HG03025 (cell line): ENCODE results near the gene TCEA3.
"Not testable (repeated sequence)": the region's sequence is repeated elsewhere in the genome, so short reads cannot be mapped to it uniquely, and the experiment has no call there.

Experiments used
- ATAC-seq: cut with Tn5 transposase; IDR thresholded peaks from one replicate; pipeline ENCODE4 v1.9.1; 2021; ENCODE audit warnings: mild to moderate bottlenecking, moderate library complexity; ENCODE audit not compliant: unreplicated experiment, low FRiP score

Gene TCEA3

DNA sequence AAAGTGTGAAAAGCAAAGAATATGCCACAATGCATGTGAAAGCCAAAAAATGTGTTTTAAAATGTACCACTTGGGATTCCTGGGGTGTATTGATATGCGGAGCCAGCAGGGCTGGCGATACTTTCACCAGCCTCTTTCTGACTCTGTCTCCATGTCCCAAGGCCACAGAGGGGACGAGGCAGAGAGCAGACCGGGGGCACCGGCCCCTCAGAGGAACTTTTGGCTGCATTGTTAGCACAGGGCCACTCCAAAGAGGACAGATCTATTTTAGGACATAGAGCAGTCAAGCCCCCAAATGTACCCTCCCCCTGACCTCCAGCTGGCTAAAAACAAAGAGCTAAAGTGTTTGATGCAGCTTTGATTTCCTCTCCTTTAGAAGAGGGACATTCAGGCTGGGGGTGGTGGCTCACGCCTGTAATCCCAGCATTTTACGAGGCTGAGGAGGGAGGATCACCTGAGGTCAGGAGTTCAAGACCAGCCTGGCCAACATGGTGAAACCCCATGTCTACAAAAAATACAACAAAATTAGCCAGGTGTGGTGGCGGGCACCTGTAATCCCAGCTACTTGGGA, 29.3 kb downstream of the TCEA3 start:
- no peak for ATAC-seq

DNA sequence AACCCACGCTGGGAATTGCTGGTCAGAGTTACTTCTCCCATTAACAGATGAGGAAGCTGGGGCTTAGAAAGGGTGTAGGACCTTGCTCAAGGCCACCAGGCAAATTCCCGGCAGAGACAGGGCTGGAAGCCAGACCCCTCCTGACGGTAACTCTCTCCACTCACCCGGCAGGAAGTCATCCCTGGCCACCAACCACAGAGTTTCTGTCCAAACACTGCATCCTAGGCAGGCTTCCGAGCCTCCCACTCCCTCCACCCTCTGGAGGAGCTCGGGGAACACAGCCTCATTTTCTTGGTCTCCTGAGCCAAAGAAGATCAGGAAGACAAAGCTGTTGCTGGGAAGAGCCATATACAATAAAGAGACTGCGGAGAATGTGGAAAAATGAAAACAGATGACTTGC, 29.9 kb downstream of the TCEA3 start:
- no peak for ATAC-seq

DNA sequence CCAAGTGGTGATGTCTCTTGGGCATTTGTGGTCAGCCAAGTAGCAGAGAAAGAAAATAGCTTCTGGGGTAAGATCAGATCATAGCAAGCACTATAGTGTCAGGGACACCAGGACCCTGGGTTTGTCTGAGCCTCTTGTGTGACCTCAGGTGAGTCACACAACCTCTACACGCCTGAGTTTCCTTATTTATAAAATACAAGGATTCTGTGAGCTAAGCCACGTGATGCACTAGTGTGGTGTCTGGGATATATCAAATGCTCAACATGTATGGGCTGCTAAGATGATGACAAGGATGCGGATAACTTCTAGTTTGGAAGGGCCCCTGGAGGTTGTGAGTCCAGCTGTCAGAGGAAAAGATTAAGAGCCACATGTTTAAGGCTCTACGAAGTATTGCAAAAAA, 30.4 kb downstream of the TCEA3 start:
- no peak for ATAC-seq

DNA sequence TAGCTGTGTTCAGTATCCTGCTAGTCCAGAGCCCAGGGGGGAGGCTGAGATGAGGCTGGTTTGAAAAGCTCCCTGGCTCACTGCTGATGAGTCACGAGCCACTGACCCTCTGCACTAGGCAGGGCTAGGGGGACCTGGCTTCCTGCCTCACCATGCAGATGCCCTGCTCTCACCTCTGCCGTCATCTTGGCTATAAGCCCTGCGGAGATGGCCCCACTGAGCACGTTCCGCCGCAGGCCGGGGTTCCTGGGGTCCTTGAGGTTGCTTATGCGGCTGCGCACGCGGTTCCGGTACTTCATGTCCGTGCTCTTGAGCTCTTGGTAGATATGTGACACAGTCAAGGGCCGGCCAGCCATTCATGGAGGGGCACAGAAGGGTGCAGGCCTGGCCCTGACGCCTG, 30.8 kb downstream of the TCEA3 start:
- ATAC-seq: no peak

DNA sequence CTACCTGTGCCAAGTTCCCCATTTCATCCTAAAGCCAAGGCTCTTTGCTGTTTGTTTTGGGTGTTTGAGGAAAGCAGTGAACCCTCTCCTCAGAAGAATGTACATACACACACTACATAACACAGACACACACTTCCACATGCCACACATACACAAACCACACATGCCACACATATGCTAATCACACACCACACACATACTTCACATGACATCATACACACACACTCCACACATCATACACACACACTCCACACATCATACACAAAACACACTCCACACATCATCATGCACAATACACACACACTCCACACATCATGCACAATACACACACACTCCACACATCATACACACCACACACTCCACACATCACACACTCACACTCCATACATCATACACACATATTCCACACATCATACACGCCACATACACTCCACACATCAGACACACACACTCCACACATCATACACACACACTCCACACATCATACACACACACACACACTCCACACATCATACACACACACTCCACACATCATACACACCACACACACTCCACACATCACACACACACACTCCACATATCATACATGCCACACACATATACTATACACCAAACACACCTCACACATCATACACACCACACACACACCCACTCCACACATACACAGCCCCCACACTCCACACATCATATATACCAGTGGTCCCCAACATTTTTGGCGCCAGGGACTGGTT, 32.3 kb downstream of the TCEA3 start:
- ATAC-seq: no peak

DNA sequence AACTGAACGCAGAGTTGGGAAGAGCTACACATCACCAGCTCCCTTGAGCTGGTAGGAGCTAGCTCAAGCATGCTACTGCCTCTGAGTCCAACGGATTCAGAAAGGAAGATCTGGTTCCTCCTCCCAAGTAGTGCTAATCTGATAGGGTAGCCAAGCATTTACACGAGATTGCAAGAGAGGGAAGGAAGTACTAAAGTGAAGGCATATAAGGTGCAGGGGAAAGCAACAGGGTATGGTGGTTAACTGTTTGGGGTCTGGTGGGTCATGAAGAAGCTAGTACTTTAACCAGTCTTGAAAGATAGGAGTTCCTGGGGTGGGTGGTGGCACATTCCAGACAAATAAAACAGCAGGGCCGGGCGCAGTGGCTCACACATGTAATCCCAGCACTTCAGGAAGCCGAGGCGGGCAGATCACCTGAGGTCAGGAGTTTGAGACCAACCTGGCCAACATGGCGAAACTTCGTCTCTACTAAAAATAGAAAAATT, 34.7 kb downstream of the TCEA3 start:
- ATAC-seq: no peak

DNA sequence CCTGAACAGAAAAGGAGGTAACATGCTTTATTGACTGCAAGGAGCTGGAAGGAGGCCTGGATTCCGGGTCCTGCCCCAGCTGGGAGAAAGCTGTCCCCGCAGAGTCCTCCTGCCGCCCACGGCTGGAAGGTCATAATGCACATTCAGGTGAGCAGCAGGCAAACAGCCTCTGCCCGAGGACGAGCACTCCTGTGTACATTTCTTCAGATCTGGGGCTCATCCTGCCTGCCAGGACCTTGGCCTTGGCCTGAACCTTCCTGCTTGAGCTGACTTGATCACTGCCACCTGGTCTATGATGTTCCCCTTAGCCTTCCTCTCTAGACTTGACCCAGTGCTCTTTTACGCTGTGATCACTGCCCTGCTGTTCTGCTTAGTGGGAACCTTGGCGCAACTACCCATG, 37.1 kb downstream of the TCEA3 start:
- ATAC-seq: no peak

DNA sequence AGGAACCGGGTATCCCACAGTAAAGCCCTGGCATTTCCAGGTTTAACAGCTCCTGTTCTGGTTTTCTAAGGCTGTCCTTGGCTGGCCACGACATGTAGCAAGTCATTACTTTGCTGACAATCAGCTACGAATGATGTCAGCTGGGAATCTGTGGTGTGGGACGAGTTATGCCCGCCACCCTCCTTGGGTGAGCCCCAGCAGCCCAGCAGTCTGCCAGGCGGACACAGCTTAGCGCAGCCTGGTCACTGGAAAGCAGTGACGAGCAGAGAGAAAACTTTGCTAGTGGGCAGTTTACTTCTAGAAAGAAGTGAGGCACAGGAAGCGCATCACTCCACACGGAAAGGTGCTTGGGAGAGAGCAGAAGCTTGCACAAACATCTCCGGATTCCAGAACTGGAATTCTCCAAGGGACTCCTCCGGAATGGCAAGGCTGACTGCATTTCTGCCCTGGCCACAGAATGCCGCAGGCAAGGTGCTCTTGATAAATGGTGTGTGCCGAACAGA, 39.4 kb downstream of the TCEA3 start:
- ATAC-seq: no peak

DNA sequence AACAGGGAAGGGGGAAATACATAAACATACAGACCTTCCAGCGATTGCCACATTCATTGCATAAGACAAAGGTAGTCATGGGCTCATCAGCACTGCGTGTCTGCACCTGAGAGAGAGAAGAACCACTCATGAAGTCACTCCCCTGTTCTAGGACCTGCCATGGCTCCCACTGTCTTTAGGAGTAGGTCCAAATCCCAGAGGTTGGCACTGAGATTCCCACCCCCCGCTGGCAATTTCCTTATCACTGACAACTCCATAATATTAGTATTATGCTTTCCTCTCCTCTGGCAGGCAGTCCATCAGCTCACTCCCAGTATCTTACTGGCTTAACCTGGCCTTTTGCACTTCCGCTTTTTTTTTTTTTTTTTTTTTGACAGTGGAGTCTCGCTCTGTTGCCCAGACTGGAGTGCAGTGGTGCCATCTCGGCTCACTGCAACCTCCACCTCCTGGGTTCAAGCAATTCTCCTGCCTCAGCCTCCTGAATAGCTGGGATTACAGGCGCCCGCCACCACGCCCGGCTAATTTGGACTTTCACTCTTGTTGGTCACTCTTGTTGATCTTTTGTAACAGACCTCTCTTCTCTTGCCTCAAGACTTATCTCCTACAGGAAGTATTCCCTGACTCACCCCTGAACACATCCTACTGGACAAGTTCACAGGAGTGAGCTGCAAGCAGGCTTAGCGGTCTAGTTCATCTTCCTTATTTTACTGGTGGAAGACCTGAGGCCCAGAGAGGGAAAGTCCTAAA, 40.1 kb downstream of the TCEA3 start:
- no peak for ATAC-seq

DNA sequence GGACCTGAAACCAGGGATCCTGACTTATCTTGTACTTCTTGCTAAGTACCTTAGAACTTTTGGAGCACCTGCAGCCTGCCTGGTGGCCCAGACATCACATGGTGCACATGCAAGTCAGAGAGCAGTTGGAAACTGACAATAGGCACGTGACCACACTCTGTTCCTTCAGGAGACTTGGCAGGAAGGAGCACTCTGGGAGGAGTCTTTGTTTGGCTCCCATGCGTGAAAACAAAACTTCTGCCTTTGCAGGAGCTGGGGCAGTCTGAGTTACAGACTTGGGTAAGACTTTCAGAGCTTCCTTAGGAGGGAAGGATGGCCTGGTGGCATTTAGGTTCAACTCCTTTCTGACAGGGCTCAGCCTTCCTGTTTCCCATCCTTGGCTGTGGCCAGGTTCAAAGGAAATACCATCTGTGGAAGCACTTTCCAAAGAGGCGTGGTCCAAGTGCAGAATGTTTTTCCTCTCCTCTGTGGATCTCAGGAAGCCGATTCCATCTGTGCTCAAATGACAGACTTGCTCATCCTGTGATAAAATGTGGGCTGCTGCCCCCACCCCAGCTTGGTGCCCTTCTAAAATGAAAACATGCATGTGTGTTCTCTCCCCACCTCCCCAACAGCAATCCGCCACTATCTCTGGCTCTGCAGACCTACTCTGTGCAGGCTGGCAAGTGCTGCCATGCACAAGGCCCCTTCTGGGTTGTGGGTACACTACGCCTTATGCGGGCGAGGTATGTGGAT, 40.8 kb downstream of the TCEA3 start:
- no peak for ATAC-seq

DNA sequence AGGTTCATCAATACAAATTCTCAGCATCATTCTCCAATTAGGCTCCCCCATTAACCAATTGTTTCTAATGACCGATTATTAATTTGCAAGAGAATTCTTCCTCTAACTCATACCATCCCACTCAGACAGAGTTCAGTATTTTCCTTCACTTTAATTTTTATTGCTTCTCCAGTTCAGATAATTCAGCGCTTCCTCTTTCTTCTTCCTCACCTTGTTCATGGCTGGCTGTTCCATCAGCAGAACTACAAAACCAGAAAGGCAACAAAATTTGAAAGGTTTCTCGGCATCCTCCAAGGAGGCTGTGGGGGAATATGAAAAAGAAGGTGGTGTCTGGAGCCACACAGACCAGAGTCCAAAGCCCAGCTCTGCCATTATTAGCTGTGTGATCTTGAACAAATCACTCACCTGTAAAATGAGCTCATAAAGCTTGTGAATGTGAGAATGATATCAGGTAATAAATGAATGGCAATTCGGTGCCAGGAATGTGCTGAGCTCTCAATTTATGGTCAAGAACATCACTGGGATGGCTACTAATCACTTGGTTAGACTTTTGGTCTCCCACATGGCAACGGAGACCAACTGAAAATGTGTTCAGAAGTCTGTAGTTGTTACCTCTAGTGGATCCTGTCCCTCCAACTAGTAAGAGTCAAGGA, 43.2 kb downstream of the TCEA3 start:
- no peak for ATAC-seq

DNA sequence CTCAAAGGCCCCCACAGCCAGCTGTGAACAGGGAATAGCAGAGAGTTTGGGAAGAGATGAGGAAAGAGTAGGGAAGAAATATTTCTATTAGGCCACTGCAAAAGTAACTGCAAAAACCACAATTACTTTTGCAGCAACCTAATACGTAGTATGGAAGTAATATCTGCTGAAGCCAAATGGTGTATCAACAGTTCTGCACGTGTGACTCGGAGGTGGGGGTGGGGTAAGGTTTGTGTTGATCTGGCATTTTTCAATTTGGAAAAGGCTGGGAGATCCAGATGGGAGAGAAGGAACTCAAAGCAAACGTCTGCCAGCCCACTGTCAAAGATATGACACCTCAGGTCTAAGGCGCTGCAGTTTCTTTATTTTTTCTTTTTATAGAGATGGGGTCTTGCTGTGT, 43.8 kb downstream of the TCEA3 start:
- ATAC-seq: no peak

DNA sequence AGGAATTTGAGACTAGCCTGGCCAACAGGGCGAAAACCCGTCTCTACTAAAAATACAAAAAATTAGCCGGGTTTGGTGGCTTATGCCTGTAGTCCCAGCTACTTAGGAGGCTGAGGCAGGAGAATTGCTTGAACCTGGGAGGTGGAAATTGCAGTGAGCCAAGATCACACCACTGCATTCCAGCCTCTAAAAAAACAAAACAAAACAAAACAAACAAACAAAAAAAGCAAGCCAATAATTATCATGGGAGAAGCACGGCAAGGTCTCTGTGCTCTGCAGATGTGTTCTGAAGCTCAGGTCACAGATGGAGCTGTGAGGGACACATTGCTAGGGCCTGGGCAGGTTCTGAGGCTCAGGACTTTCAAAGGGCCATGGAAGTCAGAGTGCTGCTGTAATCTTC, 44.3 kb downstream of the TCEA3 start:
- not testable (repeated sequence) for ATAC-seq

DNA sequence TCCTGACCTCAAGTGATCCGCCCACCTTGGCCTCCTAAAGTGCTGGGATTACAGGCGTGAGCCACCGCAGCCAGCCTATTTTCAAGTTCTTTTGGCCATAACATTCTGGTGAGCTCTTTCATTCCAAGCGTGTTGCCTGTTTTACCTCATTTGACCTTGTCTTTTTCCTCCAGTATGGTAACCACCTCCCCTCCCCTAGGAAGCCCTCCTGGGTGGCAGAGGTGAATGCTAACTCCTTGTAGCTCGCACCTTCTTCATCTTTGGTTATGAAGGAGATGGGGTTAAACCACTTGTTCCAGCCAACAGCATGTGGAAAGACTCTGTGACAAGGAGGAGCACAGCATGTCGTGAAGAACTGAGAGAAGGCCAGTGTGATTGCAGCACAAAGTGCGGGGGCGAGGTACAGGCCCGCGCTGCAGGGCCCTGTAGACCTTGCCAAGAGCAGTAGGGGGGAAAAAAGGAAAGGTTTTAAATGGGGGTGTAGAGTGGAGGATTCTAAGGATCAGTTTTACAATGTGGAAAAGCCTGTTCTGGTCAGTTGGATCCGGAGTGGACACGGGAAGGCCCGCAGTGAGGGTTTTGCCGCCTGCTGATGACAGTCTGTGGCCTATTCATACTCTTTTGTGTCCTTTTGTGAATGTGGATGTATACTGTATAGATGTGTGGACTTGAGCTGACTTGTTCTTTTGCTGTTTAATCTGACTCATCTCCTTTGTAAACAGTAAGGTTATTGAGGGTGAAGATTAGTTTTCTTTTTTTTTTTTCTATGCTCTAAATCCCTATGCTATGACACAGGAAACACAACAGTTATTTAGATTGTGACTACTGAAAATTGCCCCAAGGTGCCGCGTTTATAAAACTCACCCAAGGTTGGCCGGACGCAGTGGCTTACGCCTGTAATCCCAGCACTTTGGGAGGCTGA, 47.4 kb downstream of the TCEA3 start:
- no peak for ATAC-seq

DNA sequence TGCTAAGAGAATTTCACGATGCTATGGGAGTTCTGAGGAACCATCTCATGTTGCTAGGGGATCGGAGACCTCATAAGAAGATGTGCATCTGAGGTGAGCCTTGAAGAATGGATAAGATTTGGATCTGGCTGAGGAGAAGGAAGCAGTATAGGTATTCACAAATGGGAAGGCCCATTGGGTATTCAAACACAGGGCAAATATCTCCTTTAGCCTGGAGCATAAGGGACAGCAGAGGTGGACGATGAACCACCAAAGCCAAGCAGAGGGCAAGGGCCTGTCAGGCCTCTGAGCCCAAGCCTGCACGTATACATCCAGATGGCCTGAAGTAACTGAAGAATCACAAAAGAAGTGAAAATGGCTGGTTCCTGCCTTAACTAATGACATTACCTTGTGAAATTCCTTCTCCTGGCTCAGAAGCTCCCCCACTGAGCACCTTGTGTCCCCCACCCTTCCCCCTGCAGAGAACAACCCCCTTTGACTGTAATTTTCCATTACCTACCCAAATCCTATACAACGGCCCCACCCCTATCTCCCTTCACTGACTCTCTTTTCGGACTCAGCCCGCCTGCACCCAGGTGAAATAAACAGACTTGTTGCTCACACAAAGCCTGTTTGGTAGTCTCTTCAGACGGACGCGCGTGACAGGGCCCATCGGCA, 50.3 kb downstream of the TCEA3 start:
- not testable (repeated sequence) for ATAC-seq

DNA sequence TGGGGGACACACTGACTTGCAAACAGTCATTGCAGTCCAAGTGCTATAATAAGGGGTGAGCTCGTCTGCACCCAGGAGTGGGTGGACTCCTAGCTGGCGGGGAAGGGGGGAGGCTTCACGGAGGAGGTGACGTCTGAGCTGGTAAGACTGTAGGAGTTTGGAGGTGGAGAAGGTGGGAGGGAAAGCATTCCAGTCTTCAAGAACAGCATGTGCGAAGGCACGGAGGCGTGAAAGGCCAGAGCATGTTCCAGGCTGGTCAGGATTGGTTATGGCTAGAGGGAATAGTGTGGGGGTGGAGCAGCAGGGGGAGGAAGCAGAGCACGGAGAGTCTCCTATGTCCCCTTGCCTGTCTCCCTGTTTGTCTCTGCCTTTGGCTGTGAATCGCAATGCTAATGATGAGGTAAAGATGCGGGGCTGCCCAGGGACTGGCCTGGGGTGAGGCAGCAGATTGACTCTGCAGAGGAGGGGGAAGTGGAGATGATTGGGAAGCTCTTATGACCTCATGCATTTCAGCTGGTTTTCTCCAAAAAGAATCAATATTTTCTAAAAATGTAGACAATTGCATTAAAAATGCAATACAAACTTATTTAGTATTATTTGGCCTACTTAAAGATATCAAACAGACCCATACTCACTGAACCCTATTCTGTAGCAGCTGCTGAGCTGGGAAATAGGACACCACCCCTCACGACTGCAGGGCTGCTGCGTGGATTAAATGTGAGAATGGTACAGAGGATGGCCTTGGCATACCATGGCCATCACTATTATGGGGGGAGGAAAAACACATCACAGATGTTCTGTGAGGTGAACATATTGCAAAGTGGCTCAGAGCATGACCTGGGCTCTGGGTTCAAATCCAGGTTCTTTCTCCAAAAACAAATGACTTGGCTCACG, 52.3 kb downstream of the TCEA3 start:
- no peak for ATAC-seq

DNA sequence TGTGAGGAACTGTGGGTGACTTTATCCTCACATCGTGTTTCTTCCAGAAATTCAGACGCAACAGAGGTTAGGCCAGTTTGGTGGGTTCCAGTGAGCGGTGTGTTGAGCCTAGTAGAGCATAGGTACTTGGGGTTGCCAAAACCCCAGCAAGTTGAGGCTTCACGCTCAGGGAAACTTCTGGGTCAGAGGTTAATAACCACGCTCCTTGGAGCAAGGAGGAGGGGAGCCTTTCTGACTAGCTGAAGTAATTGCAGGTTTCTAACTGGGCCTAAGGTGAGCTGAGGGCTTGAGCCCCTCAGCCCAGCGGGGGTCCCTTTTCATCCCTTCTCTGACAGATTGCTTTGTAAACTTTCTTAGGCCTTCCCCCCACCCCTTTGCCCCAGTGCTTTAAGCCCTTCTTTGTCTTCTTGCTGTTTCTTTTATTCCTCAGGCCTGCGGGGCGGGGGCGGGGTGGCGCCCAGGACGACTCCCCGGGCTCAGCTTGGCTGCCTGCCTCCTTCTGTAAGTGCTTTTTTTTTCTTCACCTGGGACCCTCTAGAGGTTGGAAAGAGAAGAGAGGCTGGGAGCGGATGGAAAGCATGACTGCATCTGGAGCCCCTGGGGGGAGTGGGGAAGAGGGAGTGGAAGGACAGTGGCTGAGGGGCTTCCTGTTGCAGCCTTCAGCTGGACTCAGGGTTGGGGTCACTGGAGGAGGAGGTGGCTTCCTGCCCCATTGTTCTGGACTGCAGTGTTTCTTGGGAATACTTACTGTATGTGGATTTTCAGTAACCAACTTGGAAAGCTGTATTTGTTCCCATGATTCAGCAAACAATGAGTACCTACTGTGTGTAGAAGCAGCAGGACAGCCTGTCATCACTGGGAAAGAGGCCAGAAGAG, 53.6 kb downstream of the TCEA3 start:
- ATAC-seq: no peak
